SU-DHL-6 (cell line): ENCODE measurements around the gene SHMT1.

Experiments
- H2AFZ ChIP-seq: fragments of 200-600 bp; sonication (generic); 2 replicates; pipeline ENCODE4 v1.6.1; 2014; ENCODE audit warnings: low read depth, mild to moderate bottlenecking, moderate library complexity, mixed read lengths, antibody characterized with exemption, low read length; ENCODE audit not compliant: severe bottlenecking
- H3F3A ChIP-seq: fragments of 200-600 bp; shearing (Covaris generic); 2 replicates; pipeline ENCODE4 v1.6.0; 2016; ENCODE audit warnings: antibody characterized with exemption, mild to moderate bottlenecking; ENCODE audit not compliant: insufficient read depth
- H3K27ac ChIP-seq: fragments of 200-600 bp; sonication (generic); 2 replicates; pipeline ENCODE4 v1.5.1; 2016; ENCODE audit warnings: low read depth, mild to moderate bottlenecking, low read length, moderate library complexity, mixed read lengths
- H3K27me3 ChIP-seq: fragments of 200-600 bp; sonication (generic), shearing (Covaris generic); 2 replicates; pipeline ENCODE4 v1.6.0; 2014; ENCODE audit warnings: mild to moderate bottlenecking, low read length
- H3K36me3 ChIP-seq: fragments of 200-600 bp; sonication (generic); 2 replicates; pipeline ENCODE4 v1.6.1; 2014; ENCODE audit warnings: mild to moderate bottlenecking, low read length, mixed read lengths
- H3K4me2 ChIP-seq: fragments of 300-600, 200-600 bp; shearing (Covaris generic), sonication (generic); 2 replicates; pipeline ENCODE4 v1.6.0; 2014; ENCODE audit warnings: low read length, low read depth, mild to moderate bottlenecking; ENCODE audit not compliant: poor library complexity, severe bottlenecking
- H3K4me3 ChIP-seq: fragments of 200-600 bp; sonication (generic); 2 replicates; pipeline ENCODE4 v1.5.1; 2014; ENCODE audit warnings: antibody characterized with exemption, low read length, mild to moderate bottlenecking, mixed read lengths; ENCODE audit not compliant: insufficient read depth, poor library complexity, severe bottlenecking
- H3K79me2 ChIP-seq: fragments of 200-600 bp; sonication (generic); 2 replicates; pipeline ENCODE4 v1.6.1; 2014; ENCODE audit warnings: mild to moderate bottlenecking, low read length, moderate library complexity; ENCODE audit not compliant: insufficient read depth
- H3K9ac ChIP-seq: fragments of 200-600 bp; sonication (generic); 2 replicates; pipeline ENCODE4 v1.7.0; 2014; ENCODE audit warnings: mild to moderate bottlenecking, low read length
- H3K9me2 ChIP-seq: fragments of 200-600 bp; sonication (generic); replicated peaks from 2 replicates; pipeline ENCODE4 v1.6.1; 2014; ENCODE audit warnings: low read length; ENCODE audit not compliant: insufficient read depth
- H3K9me3 ChIP-seq: fragments of 200-600 bp; sonication (generic); 2 replicates; pipeline ENCODE4 v1.6.1; 2014; ENCODE audit warnings: low read length, mixed read lengths; ENCODE audit not compliant: insufficient read depth
- H4K20me1 ChIP-seq: fragments of 200-600 bp; sonication (generic); 2 replicates; pipeline ENCODE4 v1.6.1; 2014; ENCODE audit warnings: low read depth, mild to moderate bottlenecking, antibody characterized with exemption, low read length, moderate library complexity, mixed read lengths
- CTCF ChIP-seq: fragments of 200-600 bp; sonication (generic); IDR thresholded peaks from one replicate; pipeline ENCODE4 v1.5.1; 2017; ENCODE audit warnings: antibody characterized with exemption, mild to moderate bottlenecking, low read length, moderate library complexity; ENCODE audit not compliant: insufficient read depth, poor library complexity, severe bottlenecking
- EZH2phosphoT487 ChIP-seq: fragments of 200-600 bp; sonication (generic), shearing (Covaris generic); conservative IDR thresholded peaks from 2 replicates; pipeline ENCODE4 v1.6.1; 2018; ENCODE audit warnings: mild to moderate bottlenecking, antibody characterized with exemption, low read length, moderate library complexity, mixed read lengths

The SHMT1 gene

DNA sequence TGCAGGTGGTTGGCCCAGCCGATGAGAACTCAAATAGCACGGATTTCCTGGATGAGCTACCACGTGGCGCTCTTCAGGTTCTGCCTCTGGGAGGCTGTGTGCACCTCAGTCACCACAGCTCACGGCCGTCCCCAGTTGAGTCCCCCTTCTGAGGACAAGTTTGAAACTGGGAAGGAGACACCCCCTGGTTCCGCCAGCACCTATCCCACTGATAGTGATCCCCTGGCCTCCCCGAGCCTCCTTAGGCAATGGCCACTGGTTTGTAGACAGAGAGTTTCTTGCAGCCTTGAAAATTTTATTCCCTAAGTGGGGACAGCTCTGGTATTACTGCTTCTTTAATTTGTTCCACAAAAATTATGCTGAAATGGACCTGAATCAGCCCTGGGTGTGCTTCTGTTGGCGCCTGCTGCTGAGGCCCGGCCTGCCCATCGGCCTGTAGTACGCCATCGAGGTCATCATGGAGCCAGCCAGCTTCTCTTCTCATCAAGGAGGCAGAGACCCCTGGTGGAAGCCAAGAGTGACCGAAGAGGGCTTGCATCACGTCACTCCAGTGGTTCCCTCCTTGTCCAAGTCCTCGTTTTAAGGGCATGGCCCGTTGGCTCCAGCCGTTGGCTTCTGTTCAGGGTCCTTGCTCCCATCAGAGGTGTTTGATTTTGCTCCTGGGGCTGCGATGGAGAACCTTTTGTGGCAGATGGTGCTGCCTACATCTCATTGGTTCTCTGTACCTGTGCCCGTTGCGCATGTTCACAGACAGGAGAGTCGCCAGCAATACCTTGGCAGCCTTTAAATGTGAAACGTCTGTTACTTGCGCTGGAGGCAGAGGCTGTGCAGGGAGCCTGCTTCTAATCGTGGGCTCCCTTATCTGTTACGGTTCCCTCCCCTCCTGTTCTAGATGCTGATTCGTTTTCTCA lies 39.0 kb downstream of the SHMT1 start:
- Histone ChIP-seq H3K27ac (no peak overlapping the region), H3K9me2 (no peaks in the 10 kb centered on the region), H3K9me3 (no peaks in the 10 kb centered on the region), H3K9ac (no peak overlapping the region), H3K27me3 (no peaks in the 10 kb centered on the region), H3F3A (no peaks in the 10 kb centered on the region; the same call in 1 of the 2 replicates), H4K20me1 (no peaks in the 10 kb centered on the region), H3K79me2 (no peaks in the 10 kb centered on the region), H2AFZ (no peak overlapping the region), H3K4me3 (no peak overlapping the region), H3K36me3 (no peaks in the 10 kb centered on the region), H3K4me2 (no peak overlapping the region)
- no peak for TF ChIP-seq EZH2phosphoT487
- no peak for TF ChIP-seq CTCF

GRCh38 chr17:18323507-18324139 lies 39.7 kb downstream of the SHMT1 start:
- Histone ChIP-seq H4K20me1 (no peaks in the 10 kb centered on the region), H3F3A (no peaks in the 10 kb centered on the region; the same call in 1 of the 2 replicates), H3K36me3 (no peaks in the 10 kb centered on the region), H2AFZ (no peak overlapping the region), H3K79me2 (no peaks in the 10 kb centered on the region), H3K4me3 (no peak overlapping the region), H3K9me3 (no peaks in the 10 kb centered on the region), H3K9me2 (no peaks in the 10 kb centered on the region), H3K27me3 (no peaks in the 10 kb centered on the region), H3K9ac (no peak overlapping the region), H3K4me2 (no peak overlapping the region), H3K27ac (no peak overlapping the region)
- no peak for TF ChIP-seq EZH2phosphoT487
- no peak for TF ChIP-seq CTCF

- H3K27ac ChIP-seq: no peak overlapping the region
- no peak for TF ChIP-seq EZH2phosphoT487
- TF ChIP-seq CTCF: no peak
- H3K9me3 ChIP-seq: no peaks in the 10 kb centered on the region
- H4K20me1 ChIP-seq: no peaks in the 10 kb centered on the region
- no peaks in the 10 kb centered on the region for H3K36me3 ChIP-seq
- no peak overlapping the region for H3K9ac ChIP-seq
- H3K4me2 ChIP-seq: no peak overlapping the region
- H3K79me2 ChIP-seq: 0 out of 2 replicates have a peak, but pooled peaks cover 1% of the 10 kb centered on the region
- H3K27me3 ChIP-seq: no peaks in the 10 kb centered on the region
- no peak overlapping the region for H2AFZ ChIP-seq
- H3F3A ChIP-seq: no peaks in the 10 kb centered on the region; the same call in 1 of the 2 replicates
- no peak overlapping the region for H3K4me3 ChIP-seq
- H3K9me2 ChIP-seq: no peaks in the 10 kb centered on the region
Observed at GRCh38 chr17:18323007-18323406, 40.3 kb downstream of the SHMT1 start.
